ENCODE results near the gene KTI12.
A peak's percentile ranks its signal among the peaks of the same experiment; 100 is the strongest.
"Not testable (repeated sequence)": the region's sequence is repeated elsewhere in the genome, so short reads cannot be mapped to it uniquely, and the experiment has no call there.

The KTI12 gene

GRCh38 chr1:52033190-52034049 lies at the start of gene KTI12:
KTI12 (minus strand) TSS chr1:52033810; CDS start chr1:52033761, 49 bp downstream.
- peak; percentile 87 for DNase-seq (ENCODE audit: low spot score)

DNA sequence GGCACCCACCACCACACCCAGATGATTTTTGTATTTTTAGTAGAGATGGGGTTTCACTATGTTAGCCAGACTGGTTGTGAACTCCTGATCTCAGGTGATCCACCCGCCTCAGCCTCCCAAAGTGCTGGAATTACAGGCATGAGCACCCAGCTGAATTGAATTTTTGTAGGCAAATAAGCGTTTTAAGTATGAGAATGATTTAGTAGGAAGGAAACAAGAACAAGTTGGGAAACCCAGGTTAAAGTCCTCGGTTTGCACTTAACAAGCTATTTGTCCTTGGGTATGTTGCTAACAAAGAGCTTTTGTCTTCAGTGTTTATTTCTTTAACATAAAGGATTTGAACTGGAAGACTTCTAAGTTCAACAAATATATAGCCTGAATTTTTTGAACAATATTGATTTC lies 46.4 kb upstream of the KTI12 start:
- DNase-seq (ENCODE audit: low spot score): no peak

DNA sequence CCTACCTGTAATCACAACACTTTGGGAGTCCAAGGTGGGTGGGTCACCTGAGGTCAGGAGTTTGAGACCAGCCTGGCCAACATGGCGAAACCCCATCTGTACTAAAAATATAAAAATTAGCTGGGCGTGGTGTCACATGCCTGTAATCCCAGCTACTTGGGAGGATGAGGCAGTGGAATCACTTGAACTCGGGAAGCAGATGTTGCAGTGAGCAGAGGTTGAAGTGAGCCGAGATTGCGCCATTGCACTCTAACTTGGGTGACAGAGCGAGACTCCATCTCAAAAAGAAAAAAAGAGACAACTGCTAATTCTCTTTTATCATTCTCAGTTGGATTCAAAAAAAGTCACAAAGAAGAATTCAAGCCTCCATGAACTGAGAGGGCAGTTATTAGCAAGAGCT lies 43.7 kb upstream of the KTI12 start:
- DNase-seq (ENCODE audit: low spot score): not testable (repeated sequence)

- no peak for DNase-seq (ENCODE audit: low spot score)
Observed at GRCh38 chr1:52072291-52072690, 38.7 kb upstream of the KTI12 start.

- DNase-seq (ENCODE audit: low spot score): no peak
Observed at GRCh38 chr1:52070704-52071103, 37.1 kb upstream of the KTI12 start.

DNA sequence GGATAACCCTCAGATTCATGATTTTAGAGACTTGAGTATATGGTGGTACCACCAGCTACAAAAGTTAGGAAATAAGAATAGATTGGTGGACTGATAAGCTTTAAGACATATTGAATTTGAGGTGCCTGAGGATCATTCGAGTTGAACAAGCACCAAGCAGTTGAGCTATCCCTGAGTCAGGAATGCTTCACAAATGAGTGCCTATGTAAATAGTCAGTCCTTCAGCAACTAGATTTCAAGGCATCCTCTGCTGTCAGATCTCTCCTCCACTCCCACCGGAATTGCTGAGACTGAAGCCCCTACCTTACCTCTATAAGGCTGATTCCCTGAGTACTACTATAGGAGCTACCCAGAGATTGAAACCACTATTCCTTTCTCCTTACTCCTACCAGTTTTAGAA lies 29.6 kb upstream of the KTI12 start:
- DNase-seq (ENCODE audit: low spot score): no peak

- no peak for DNase-seq (ENCODE audit: low spot score)
Observed at GRCh38 chr1:52060822-52061221, 27.2 kb upstream of the KTI12 start.

DNA sequence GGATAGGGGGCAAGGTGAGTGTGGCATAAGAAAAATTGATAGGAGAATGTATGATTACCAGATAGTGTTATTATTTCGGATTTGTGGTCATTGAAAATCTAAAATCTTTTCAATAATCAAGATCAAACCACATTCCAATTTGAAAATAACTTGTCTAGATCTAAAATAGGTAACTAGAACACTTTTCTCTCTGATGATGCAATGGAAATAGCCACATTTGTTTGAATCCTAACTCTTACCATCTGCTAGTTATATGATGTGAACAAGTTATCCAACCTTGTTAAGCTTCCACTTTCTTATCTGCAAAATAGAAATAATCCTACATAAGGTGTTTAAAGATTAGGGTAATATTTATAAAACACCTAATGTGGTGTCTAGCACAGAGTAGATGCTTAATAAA lies 26.3 kb upstream of the KTI12 start:
- no peak for DNase-seq (ENCODE audit: low spot score)

- no peak for DNase-seq (ENCODE audit: low spot score)
Observed at GRCh38 chr1:52059321-52059720, 25.7 kb upstream of the KTI12 start.

DNA sequence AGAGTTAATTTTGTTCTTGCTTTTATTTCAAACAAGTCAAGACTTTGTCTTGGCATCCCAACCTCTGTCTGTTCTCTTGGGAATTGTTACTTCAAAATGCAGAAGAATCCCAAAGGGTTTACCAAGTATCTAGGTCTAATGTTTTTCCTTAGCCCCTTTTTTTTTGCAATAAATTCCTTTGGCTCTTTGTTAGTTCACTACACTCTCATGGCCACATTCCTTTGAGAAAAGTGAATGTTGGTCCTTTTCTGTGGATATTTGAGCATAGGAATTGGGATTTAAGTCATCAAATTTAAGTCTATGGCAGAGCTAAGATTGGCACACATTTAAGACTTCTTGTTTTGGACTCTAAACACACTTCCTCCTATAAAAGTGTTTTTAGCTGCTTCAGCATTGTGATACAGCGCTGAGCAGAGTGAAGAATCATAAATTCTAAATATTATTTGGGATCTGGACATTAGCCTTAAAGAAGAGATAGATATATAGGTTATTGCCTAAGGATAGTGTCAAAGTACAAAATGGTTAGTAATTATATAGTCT lies 24.3 kb upstream of the KTI12 start:
- no peak for DNase-seq (ENCODE audit: low spot score)

DNA sequence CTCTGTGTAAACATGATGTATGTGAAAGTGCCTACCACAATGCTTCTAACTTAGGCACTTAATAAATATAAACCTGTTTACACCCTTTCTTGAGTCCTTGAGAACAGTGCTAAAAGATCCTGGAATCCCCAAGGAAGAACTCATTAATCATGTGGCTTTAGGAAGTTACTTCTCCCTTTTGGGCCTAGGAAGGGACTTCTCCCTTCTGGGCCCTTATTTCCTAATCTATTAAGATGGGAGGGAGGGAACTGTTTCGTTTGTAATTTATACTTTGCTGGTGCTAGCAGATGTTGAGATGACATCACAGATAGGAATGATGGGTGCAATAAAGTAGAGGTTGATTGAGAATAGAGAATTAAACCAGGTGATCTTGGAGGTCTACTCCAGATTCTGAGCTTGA lies 23.6 kb upstream of the KTI12 start:
- DNase-seq (ENCODE audit: low spot score): no peak

GRCh38 chr1:52056937-52057231 lies 23.3 kb upstream of the KTI12 start:
- peak; percentile 21 for DNase-seq (ENCODE audit: low spot score)

DNA sequence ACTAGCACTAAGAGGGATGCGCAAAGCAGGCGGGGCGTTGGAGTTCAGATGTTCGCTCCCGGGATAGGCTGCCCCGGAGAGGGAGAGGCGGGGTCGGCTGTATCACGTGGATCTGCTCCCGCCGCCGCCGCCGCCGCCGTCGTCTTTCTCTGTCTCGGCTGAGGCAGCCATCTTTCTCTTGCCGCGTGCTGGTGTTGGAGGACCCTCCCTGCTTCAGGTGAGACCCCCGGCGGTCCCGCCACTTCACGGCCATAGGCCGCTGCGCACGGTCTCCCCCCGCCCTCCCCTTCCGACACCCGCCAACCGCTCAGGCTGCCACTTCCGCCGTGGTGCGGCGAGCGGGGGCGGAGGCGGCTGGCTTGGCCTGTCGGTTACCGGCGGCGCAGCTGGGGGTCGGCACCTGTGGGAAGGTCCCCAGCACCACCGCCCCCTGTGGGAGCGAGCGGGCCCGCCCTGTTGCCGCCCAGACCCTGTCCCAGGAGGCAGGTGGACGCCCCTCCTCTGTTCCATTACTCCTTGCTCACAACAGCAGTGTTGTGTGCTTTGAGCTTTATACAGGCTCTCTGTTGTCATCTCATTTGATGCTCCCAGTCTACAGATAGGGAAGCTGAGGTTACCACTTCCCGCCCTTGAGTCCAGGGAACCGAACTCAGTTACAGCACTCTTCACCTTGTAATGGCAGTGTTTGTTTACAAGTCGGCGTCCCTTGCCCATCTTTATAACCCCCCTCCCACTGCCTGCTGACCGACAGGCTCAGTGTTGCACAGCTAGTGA lies 22.7 kb upstream of the KTI12 start, which contains the start of gene BTF3L4:
TSS of gene BTF3L4 (plus strand) at position 133 of the 774 bp plus-strand sequence. CDS start 3,553 bp downstream, outside the sequence.
- DNase-seq (ENCODE audit: low spot score): peak; percentile 86

GRCh38 chr1:52055866-52056162 lies 22.2 kb upstream of the KTI12 start:
- no peak for DNase-seq (ENCODE audit: low spot score)

DNA sequence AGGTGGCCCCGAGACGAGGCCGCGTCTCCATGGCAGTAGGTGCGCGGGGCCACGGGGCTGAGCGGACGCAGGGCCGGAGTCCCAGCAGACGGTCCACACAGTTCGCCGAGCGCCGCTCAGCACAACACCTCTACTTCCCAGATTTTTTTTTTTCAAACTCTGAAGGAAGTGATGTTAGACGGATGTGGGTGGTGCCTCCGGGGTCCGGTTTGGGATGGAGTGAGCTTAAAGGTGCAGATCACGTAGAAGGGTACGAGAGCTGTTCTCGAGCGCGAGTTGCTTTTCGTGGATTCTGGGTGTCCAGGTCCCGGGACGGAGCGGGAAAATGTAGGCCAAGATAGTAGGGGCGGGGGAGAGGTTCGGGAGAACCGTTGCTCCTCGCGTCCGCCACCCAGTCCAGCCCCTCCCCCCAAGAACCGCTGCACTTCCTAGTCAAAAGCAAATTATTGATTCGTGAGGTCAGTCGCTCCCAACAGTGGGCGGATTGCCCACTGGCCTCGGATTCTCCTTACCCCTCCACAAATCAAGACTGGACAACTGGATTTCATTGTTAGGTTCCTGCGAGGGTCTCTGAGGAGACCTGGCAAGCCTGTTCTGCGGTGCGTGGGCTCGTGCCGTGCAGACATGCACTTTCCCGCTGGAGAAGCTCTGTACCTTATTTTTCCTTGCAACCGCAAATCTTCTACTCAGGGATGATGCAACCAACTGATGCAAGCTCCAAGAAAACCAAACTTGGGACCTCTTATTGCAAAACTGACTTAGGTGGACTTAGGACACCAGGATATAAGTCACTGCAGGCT lies 21.7 kb upstream of the KTI12 start, which contains the start of gene TXNDC12:
TSS of gene TXNDC12 (minus strand) at position 126 of the 800 bp plus-strand sequence. CDS start at position 31, 95 bp downstream.
- DNase-seq (ENCODE audit: low spot score): peak; percentile 81

DNA sequence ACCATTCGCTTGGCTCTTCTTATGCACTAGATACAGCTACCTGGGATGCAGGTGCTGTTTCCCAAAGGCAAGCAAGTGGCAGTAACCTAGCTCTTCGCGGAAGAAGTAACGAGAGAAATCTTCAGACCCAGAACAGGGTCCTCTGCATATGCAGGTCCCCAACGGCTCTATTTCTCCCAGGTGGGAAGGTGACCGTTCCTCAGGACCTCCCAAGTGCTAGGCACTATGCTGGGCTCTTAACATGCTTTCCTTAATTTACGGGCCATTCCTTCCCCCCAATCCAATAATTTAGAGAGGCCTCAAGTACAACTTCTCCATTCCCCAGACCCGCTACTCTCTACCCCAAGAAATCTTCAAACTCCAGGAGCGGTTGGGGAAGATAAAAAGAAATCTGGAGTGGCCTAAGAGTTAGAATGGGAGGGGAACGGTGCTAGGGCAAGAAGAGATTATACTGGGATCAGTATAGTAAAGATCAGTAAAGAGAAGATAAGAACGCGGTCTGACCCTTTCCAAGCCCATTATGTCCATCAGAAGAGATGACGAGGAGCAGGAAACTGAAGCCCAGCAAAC lies 21.0 kb upstream of the KTI12 start:
- no peak for DNase-seq (ENCODE audit: low spot score)

DNA sequence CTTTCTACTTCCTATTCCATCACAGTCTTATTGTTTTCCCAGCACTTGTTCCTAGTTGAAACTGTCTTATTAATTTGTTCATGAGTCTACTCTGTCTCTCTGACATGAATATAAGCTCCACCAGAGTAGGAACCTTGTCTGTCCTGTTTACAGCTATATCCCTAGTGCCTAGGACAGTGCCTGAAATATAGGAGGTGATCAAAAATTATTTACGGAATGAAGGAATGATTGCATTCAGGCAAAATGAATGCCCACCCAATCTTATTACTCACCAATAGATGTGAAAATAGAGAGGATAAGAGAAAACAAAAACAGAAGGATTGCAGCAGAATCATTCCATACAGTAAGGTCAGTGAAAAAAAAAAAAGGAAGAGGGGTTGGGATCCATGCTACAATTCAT lies 20.3 kb upstream of the KTI12 start:
- DNase-seq (ENCODE audit: low spot score): no peak

DNA sequence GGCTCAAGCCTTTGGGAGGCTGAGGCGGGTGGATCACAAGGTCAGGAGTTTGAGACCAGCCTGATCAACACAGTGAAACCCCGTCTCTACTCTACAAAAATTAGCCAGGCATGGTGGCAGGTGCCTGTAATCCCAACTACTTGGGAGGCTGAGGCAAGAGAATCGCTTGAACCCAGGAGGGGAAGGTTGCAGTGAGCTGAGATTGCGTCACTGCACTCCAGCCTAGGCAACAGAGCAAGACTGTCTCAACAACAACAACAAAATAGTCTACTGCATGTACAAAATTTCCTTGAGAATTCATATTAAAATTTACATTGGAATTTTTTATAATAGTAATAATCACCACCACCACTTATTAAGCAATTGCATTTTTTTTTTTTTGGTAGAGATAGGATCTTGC lies 15.7 kb upstream of the KTI12 start:
- DNase-seq (ENCODE audit: low spot score): not testable (repeated sequence)

- DNase-seq (ENCODE audit: low spot score): not testable (repeated sequence)
Observed at GRCh38 chr1:52045666-52046195, 12.1 kb upstream of the KTI12 start.

DNA sequence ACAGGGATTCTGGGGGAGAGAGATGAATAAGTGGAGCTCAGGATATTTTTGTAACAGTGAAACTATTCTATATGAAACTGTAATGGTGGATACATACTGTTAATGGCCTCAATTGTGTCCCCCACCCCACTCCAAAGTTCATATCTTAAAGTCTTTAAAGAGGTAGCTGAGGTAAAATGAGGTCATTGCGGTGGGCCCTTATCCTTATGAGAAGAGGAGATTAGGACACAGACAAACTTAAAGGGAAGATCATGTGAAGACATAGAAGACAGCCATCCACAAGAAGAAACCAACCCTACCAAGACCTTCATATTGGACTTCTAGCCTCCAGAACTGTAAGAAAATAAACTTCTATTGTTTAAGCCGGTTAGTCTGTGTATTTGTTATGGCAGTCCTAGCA lies 11.6 kb upstream of the KTI12 start:
- no peak for DNase-seq (ENCODE audit: low spot score)

GRCh38 chr1:52041551-52042185 lies 8.1 kb upstream of the KTI12 start:
- DNase-seq (ENCODE audit: low spot score): no peak
